ENCODE data around the gene WWP2.

Gene WWP2

DNA sequence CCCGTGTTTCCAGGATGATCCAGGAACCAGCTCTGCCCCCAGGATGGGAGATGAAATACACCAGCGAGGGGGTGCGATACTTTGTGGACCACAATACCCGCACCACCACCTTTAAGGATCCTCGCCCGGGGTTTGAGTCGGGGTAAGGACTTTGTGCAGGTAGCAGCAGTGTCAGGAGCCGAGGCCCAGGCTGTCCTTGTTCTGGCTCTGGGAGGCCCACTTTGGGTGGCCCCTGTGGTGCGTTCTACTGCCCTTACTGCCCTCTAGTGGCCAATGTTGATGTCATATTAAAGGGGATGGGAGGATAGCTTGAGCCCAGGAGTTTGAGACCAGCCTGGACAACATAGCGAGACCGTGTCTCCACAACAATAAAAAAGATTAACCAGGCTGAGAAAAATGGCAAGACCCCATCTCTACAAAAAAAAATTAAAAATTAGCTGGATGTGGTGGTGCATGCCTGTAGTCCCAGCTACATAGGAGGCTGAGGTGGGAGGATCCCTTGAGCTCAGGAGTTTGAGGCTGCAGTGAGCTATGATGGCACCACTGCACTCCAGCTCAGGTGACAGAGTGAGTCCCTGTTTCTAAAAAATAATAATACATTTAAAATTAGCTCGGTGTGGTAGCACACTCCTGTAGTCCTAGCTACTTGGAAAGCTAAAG lies 168.1 kb downstream of the WWP2 start:
- TF ChIP-seq, protein P1, sequence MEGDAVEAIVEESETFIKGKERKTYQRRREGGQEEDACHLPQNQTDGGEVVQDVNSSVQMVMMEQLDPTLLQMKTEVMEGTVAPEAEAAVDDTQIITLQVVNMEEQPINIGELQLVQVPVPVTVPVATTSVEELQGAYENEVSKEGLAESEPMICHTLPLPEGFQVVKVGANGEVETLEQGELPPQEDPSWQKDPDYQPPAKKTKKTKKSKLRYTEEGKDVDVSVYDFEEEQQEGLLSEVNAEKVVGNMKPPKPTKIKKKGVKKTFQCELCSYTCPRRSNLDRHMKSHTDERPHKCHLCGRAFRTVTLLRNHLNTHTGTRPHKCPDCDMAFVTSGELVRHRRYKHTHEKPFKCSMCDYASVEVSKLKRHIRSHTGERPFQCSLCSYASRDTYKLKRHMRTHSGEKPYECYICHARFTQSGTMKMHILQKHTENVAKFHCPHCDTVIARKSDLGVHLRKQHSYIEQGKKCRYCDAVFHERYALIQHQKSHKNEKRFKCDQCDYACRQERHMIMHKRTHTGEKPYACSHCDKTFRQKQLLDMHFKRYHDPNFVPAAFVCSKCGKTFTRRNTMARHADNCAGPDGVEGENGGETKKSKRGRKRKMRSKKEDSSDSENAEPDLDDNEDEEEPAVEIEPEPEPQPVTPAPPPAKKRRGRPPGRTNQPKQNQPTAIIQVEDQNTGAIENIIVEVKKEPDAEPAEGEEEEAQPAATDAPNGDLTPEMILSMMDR (IDR thresholded peaks at IDR 0.05) = peak; percentile 66
- H3K4me3 Mint-ChIP-seq = no peak overlapping the region
- no peak overlapping the region for H3K27ac Mint-ChIP-seq

DNA sequence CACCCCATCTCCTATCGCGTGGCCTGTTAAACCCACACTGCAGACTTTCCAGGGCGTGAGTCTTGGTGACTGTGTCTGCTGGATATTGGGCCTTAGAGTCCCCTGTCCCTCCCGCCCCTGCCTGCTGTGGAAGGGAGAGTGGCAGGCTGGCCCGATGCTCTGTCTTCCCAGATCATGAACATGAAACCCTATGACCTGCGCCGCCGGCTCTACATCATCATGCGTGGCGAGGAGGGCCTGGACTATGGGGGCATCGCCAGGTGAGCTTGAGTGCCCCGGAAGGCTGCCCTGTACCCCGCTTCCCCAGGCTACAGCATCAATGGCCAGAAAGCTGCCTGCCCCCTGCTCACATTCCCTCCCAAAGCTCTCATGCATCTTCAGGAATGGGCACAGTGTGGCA lies 169.5 kb downstream of the WWP2 start:
- no peak overlapping the region for H3K27ac Mint-ChIP-seq
- H3K27me3 Mint-ChIP-seq (ENCODE audit: low read depth, poor library complexity) = peaks cover 4% of the 10 kb centered on the region
- TF ChIP-seq, protein P1 (IDR thresholded peaks at IDR 0.05) = no peak
- H3K36me3 Mint-ChIP-seq (ENCODE audit: low read depth) = peaks cover 32% of the 10 kb centered on the region
- no peak for DNase-seq
- H3K4me3 Mint-ChIP-seq = no peak overlapping the region
- H3K4me1 Mint-ChIP-seq = peaks cover 32% of the 10 kb centered on the region
- H3K9me3 Mint-ChIP-seq = no peaks in the 10 kb centered on the region

More for the DNA sequence above, 168.1 kb downstream of the WWP2 start:
- Mint-ChIP-seq H3K36me3 (ENCODE audit: low read depth) (peaks cover 34% of the 10 kb centered on the region), H3K27me3 (ENCODE audit: low read depth, poor library complexity) (peaks cover 4% of the 10 kb centered on the region), H3K9me3 (no peaks in the 10 kb centered on the region), H3K4me1 (peaks cover 45% of the 10 kb centered on the region)
- peak; percentile 56 for DNase-seq

DNA sequence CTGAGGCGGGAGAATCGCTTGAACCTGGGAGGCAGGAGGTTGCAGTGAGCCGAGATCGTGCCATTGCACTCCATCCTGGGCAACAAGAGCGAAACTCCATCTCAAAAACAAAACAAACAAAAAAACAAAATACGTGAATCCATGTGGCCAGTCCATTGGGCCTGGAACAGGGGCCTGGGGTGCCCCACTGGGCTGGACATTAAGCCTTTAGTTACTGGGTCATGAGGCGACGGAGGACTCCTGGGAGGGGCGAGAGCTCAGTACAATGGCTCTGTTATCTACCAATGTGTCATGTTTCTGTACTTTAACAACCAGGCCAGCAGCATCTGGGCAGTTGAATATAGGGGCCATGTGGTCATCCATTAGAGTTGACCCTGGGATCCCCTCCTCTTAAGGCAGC lies 170.1 kb downstream of the WWP2 start:
- H3K36me3 Mint-ChIP-seq (ENCODE audit: low read depth) = peaks cover 35% of the 10 kb centered on the region
- no peak overlapping the region for H3K4me3 Mint-ChIP-seq
- peaks cover 4% of the 10 kb centered on the region for H3K27me3 Mint-ChIP-seq (ENCODE audit: low read depth, poor library complexity)
- H3K4me1 Mint-ChIP-seq = peaks cover 26% of the 10 kb centered on the region
- no peak for DNase-seq
- H3K9me3 Mint-ChIP-seq = no peaks in the 10 kb centered on the region
- H3K27ac Mint-ChIP-seq = no peak overlapping the region
- TF ChIP-seq, protein P1 (IDR thresholded peaks at IDR 0.05) = no peak

DNA sequence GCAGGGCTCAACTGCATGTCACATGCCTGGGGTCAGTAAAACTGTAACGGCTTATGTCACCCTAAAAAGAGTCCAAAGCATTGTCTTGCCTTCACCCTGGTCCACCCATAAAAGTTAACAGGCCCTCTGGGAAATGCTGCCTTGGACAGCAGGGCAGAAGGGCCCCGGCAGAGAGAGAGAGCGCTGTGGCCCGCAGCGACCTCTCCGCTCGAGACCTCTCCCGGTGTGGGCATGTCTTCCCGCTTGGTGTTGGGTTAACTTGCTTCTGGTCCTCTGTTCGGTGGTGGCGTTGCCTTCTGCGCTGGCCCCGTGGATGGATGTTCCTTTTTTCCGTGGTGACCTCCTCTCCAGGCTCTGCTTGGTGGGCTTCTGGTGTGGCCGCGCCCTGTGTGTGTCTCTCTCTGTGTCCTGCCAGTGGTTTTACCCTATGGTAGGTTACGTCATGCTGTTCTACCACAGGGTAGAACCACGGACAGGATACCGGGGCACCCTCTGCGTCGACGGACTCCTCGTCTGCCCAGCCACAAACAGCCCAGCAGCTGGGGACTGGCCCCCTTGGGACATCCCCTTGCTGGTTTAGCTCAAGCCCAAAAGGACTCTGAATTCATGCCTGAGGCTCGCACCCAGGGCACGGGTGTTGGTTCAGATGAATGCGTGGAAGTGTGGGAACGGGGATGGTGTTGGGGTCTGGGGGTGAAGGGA lies 170.7 kb downstream of the WWP2 start:
- no peak for DNase-seq
- H3K4me1 Mint-ChIP-seq = peaks cover 29% of the 10 kb centered on the region
- H3K4me3 Mint-ChIP-seq = no peak overlapping the region
- peaks cover 41% of the 10 kb centered on the region for H3K36me3 Mint-ChIP-seq (ENCODE audit: low read depth)
- no peak overlapping the region for H3K27ac Mint-ChIP-seq
- H3K27me3 Mint-ChIP-seq (ENCODE audit: low read depth, poor library complexity) = peaks cover 4% of the 10 kb centered on the region
- TF ChIP-seq, protein P1 (IDR thresholded peaks at IDR 0.05) = no peak
- no peaks in the 10 kb centered on the region for H3K9me3 Mint-ChIP-seq

DNA sequence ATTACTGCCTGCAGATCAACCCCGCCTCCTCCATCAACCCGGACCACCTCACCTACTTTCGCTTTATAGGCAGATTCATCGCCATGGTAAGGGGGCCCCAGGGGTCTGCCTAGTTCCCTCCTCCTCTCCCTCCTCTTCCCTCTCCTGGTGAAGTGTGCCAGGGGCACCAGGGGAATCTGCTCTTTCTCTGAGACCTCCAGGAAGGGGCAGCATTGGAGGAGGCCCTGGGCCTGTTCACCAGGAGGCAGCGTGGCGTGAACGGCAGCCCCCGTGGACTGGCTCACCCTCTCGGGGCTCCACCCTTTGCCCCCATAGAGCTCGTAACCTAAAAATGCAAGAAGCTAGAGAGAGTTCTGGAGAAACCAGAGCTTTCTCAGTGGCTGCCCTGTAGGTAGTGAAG lies 171.9 kb downstream of the WWP2 start:
- no peak for DNase-seq
- Mint-ChIP-seq H3K4me3 (no peak overlapping the region), H3K36me3 (ENCODE audit: low read depth) (peaks cover 50% of the 10 kb centered on the region), H3K9me3 (no peaks in the 10 kb centered on the region), H3K27ac (no peak overlapping the region), H3K4me1 (peaks cover 17% of the 10 kb centered on the region), H3K27me3 (ENCODE audit: low read depth, poor library complexity) (peaks cover 5% of the 10 kb centered on the region)
- TF ChIP-seq, protein P1 (IDR thresholded peaks at IDR 0.05) = no peak
